H1 (cell line): Measurements from ENCODE around the gene HNRNPK. TPM values are rescaled to one million over a fixed set of nuclear protein-coding genes. Genes with fewer than 3 reads are reported as not detected.

Experiments used
- CTCF ChIA-PET: fragments of 300-600 bp; sonication (Branson Sonifier 250); formaldehyde crosslinking; loops from one replicate; lab custom pipeline; 2021; ENCODE audit not compliant: partially characterized antibody; lab: Charles Lee
- POLR2A ChIA-PET: fragments of 300-600 bp; sonication (Branson Sonifier 250); formaldehyde crosslinking; loops from one replicate; lab custom pipeline; 2021; ENCODE audit warnings: inconsistent platforms; ENCODE audit not compliant: partially characterized antibody; lab: Charles Lee
- DNase-seq, 2 experiments: peaks; one replicate each; pipeline versions ENCODE4 v3.0.0 to v3.0.0-alpha.2; 2010 to 2022; ENCODE audit warnings: low spot score in 2 of 2, low read depth in 1 of 2, mixed read lengths in 1 of 2
- FAIRE-seq: peaks from 2 replicates; lab custom pipeline; 2011; peaks lifted over from hg19 to GRCh38; lab: Jason Lieb, UNC
- H2AFZ ChIP-seq: 2 replicates; pipeline ENCODE4 v1.8.1; 2012; ENCODE audit warnings: low read length, inconsistent platforms
- H2AK5ac ChIP-seq: 2 replicates; pipeline ENCODE4 v1.6.1; 2013; ENCODE audit warnings: low read depth, low read length
- H2BK120ac ChIP-seq: replicated peaks from 2 replicates; pipeline ENCODE3; 2013; ENCODE audit warnings: low read depth, low read length, inconsistent platforms
- H2BK12ac ChIP-seq: 2 replicates; pipeline ENCODE4 v1.6.1; 2013; ENCODE audit warnings: low read depth, low read length
- H2BK15ac ChIP-seq: 2 replicates; pipeline ENCODE4 v1.6.1; 2013; ENCODE audit warnings: low read length
- H2BK20ac ChIP-seq: 2 replicates; pipeline ENCODE4 v1.6.1; 2013; ENCODE audit warnings: low read length
- H2BK5ac ChIP-seq: 2 replicates; pipeline ENCODE4 v1.6.1; 2013; ENCODE audit warnings: low read depth, low read length
- H3K14ac ChIP-seq: 2 replicates; pipeline ENCODE4 v1.6.1; 2013; ENCODE audit warnings: inconsistent platforms; ENCODE audit not compliant: insufficient read length
- H3K18ac ChIP-seq: 2 replicates; pipeline ENCODE4 v1.6.1; 2013; ENCODE audit warnings: low read length; ENCODE audit errors: extremely low read depth
- H3K23ac ChIP-seq: 2 replicates; pipeline ENCODE4 v1.6.1; 2013; ENCODE audit warnings: inconsistent platforms; ENCODE audit not compliant: insufficient read length
- H3K23me2 ChIP-seq: 2 replicates; pipeline ENCODE4 v1.6.1; 2013; ENCODE audit warnings: low read depth, low read length
- H3K27ac ChIP-seq: 2 replicates; pipeline ENCODE4 v1.6.1; 2011; ENCODE audit warnings: low read depth, low read length, inconsistent platforms
- H3K27me3 ChIP-seq, 4 experiments: replicated peaks in 1 of 4; 1 replicate in 1 of 4; 2 replicates in 3 of 4; pipeline versions ENCODE4 v1.6.1 to v1.8.1; 2011 to 2013; ENCODE audit warnings: low read length in 3 of 4, mild to moderate bottlenecking in 3 of 4, inconsistent platforms in 2 of 4, mixed read lengths in 2 of 4, moderate library complexity in 1 of 4; ENCODE audit not compliant: control insufficient read depth in 3 of 4, insufficient read depth in 3 of 4; ENCODE audit errors: extremely low read depth in 1 of 4
- H3K36me3 ChIP-seq, 4 experiments: 2 replicates each; pipeline versions ENCODE4 v1.6.1 to v1.8.1; 2011 to 2013; ENCODE audit warnings: mild to moderate bottlenecking in 4 of 4, low read length in 3 of 4, moderate library complexity in 2 of 4, control low read depth in 1 of 4, inconsistent platforms in 1 of 4; ENCODE audit not compliant: insufficient read depth in 4 of 4, control insufficient read depth in 2 of 4
- H3K4ac ChIP-seq: replicated peaks from 2 replicates; pipeline ENCODE3; 2013; ENCODE audit warnings: low read length, low read depth, mixed read lengths, inconsistent platforms; ENCODE audit not compliant: insufficient read length
- H3K4me1 ChIP-seq, 4 experiments: replicated peaks in 1 of 4; 1 replicate in 1 of 4; 2 replicates in 3 of 4; pipeline versions ENCODE4 v1.6.1 to v1.8.1; 2011 to 2013; ENCODE audit warnings: low read length in 3 of 4, inconsistent platforms in 2 of 4, mixed read lengths in 1 of 4; ENCODE audit not compliant: insufficient read depth in 4 of 4, control insufficient read depth in 3 of 4
- H3K4me2 ChIP-seq, 2 experiments: 2 replicates each; pipeline versions ENCODE4 v1.6.1 to v1.8.1; 2011 to 2013; ENCODE audit warnings: low read depth in 2 of 2, low read length in 2 of 2, control low read depth in 1 of 2, inconsistent platforms in 1 of 2, mild to moderate bottlenecking in 1 of 2; ENCODE audit not compliant: insufficient read depth in 1 of 2
- H3K4me3 ChIP-seq, 4 experiments: fragments of 200-600, 300-600 bp in 1 of 4; sonication (generic), shearing (Covaris generic), sonication (Bioruptor Twin) in 1 of 4; 2 replicates each; pipeline versions ENCODE4 v1.5.1 to v1.8.1; 2011 to 2016; ENCODE audit warnings: low read length in 4 of 4, low read depth in 3 of 4, control low read depth in 2 of 4, inconsistent platforms in 2 of 4, mild to moderate bottlenecking in 2 of 4, mixed read lengths in 1 of 4, moderate library complexity in 1 of 4; ENCODE audit not compliant: insufficient read depth in 2 of 4; ENCODE audit errors: extremely low read depth in 1 of 4
- H3K56ac ChIP-seq: replicated peaks from 2 replicates; pipeline ENCODE3; 2013; ENCODE audit warnings: low read depth, mild to moderate bottlenecking, mixed read lengths, low read length, inconsistent platforms; ENCODE audit not compliant: insufficient read length
- H3K79me1 ChIP-seq: 2 replicates; pipeline ENCODE4 v1.6.1; 2013; ENCODE audit warnings: low read depth, low read length, control low read depth
- H3K79me2 ChIP-seq, 2 experiments: 2 replicates each; pipeline versions ENCODE4 v1.6.1 to v1.8.1; 2012 to 2013; ENCODE audit warnings: low read length in 2 of 2, mild to moderate bottlenecking in 2 of 2, inconsistent platforms in 1 of 2; ENCODE audit not compliant: insufficient read depth in 2 of 2, control insufficient read depth in 1 of 2
- H3K9ac ChIP-seq, 4 experiments: replicated peaks in 1 of 4; 1 replicate in 1 of 4; 2 replicates in 3 of 4; pipeline versions ENCODE4 v1.6.1 to v1.8.1; 2011 to 2013; ENCODE audit warnings: low read depth in 3 of 4, low read length in 3 of 4, control low read depth in 2 of 4, mild to moderate bottlenecking in 2 of 4, moderate library complexity in 2 of 4, inconsistent platforms in 1 of 4; ENCODE audit errors: extremely low read depth in 1 of 4
- H3K9me3 ChIP-seq, 2 experiments: 2 replicates each; pipeline versions ENCODE4 v1.6.1 to v1.8.1; 2012 to 2013; ENCODE audit warnings: mild to moderate bottlenecking in 2 of 2, moderate library complexity in 2 of 2, control low read depth in 1 of 2, inconsistent platforms in 1 of 2, low read depth in 1 of 2, low read length in 1 of 2, mixed read lengths in 1 of 2; ENCODE audit not compliant: insufficient read depth in 2 of 2
- H4K20me1 ChIP-seq, 2 experiments: replicated peaks in 1 of 2; 2 replicates each; pipeline versions ENCODE3 to v1.8.1; 2011 to 2013; ENCODE audit warnings: inconsistent platforms in 2 of 2, low read length in 2 of 2, mild to moderate bottlenecking in 1 of 2; ENCODE audit not compliant: insufficient read depth in 2 of 2, control insufficient read depth in 1 of 2
- H4K5ac ChIP-seq: 2 replicates; pipeline ENCODE4 v1.6.1; 2013; ENCODE audit warnings: low read length, low read depth, mixed read lengths, inconsistent platforms; ENCODE audit not compliant: insufficient read length
- H4K8ac ChIP-seq: 2 replicates; pipeline ENCODE4 v1.8.0; 2013; ENCODE audit warnings: mild to moderate bottlenecking, moderate library complexity, low read length, inconsistent platforms; ENCODE audit not compliant: insufficient read depth; ENCODE audit errors: extremely low read depth
- H4K91ac ChIP-seq: replicated peaks from 2 replicates; pipeline ENCODE3; 2013; ENCODE audit warnings: low read length, mixed read lengths, inconsistent platforms; ENCODE audit not compliant: insufficient read length
- BACH1 ChIP-seq: IDR thresholded peaks from 2 replicates; pipeline ENCODE4 v1.6.1; 2012; ENCODE audit warnings: low read length, improper control_type of control experiment
- CEBPB ChIP-seq: IDR thresholded peaks from 2 replicates; pipeline ENCODE4 v1.6.1; 2012; ENCODE audit warnings: low read depth, low read length
- EGR1 ChIP-seq: IDR thresholded peaks from 2 replicates; pipeline ENCODE4 v1.6.1; 2011; ENCODE audit warnings: low read depth, low read length, borderline replicate concordance
- MAFK ChIP-seq: IDR thresholded peaks from 2 replicates; pipeline ENCODE4 v1.6.1; 2012; ENCODE audit warnings: low read depth, mild to moderate bottlenecking, improper control_type of control experiment, low read length
- SIN3A ChIP-seq, 2 experiments: IDR thresholded peaks in 1 of 2; conservative IDR thresholded peaks in 1 of 2; 2 replicates each; pipeline ENCODE4 v1.6.1; 2011 to 2012; ENCODE audit warnings: low read length in 2 of 2, improper control_type of control experiment in 1 of 2, low read depth in 1 of 2, mild to moderate bottlenecking in 1 of 2
- TBP ChIP-seq: IDR thresholded peaks from 2 replicates; pipeline ENCODE4 v1.6.1; 2011; ENCODE audit warnings: low read depth, low read length, improper control_type of control experiment
- YY1 ChIP-seq: IDR thresholded peaks from 2 replicates; pipeline ENCODE4 v1.6.1; 2011; ENCODE audit warnings: low read depth, mild to moderate bottlenecking, low read length
- WGBS, 2 experiments: shearing (Covaris generic) in 1 of 2; methylation state at CpG; one replicate each; pipeline versions ENCODE4 v1.1.6 to v1.1.7; 2013 to 2015; ENCODE audit warnings: low lambda C conversion rate in 2 of 2, mixed read lengths in 2 of 2, inconsistent platforms in 1 of 2, low coverage in 1 of 2, missing lambda C conversion rate in 1 of 2; ENCODE audit not compliant: insufficient replicate concordance in 2 of 2, insufficient coverage in 1 of 2, insufficient read length in 1 of 2; ENCODE audit errors: extremely low coverage in 1 of 2, missing lambda C conversion rate in 1 of 2; 5-methylcytosine and 5-hydroxymethylcytosine counted together
- polyA plus RNA-seq, 7 experiments: library from polyadenylated mRNA; depleted of rRNA in 3 of 7; stranded (reverse) in 5 of 7; unstranded in 2 of 7; fragments of >200 nt in 5 of 7; fragments of 200-250 nt in 2 of 7; gene quantifications; 1 replicate in 5 of 7; 2 replicates in 1 of 7; 4 replicates in 1 of 7; pipeline versions ENCODE4 v1.2.1 to v1.2.3, GENCODE V29; 2011 to 2013; ENCODE audit warnings: missing spikeins in 2 of 7, mixed read lengths in 2 of 7
- total RNA-seq: library from RNA; stranded (reverse); fragmentation: NEBNext Ultra II Directional; extraction: Animal tissue kit (Norgen Biotek cat#: 25700); gene quantifications from 2 replicates; pipeline ENCODE4 v1.2.1, GENCODE V29; 2021
- TF ChIP-seq, protein P1 (sequence below): IDR thresholded peaks from 2 replicates; pipeline ENCODE4 v1.6.1; 2012; ENCODE audit warnings: inconsistent platforms

Gene HNRNPK
- total and polyA plus RNA-seq, 2 of the 8 experiments (the other 6 are each of a cell fraction or from before 2014, with no cell fraction given), result 414 to 887 TPM

DNA sequence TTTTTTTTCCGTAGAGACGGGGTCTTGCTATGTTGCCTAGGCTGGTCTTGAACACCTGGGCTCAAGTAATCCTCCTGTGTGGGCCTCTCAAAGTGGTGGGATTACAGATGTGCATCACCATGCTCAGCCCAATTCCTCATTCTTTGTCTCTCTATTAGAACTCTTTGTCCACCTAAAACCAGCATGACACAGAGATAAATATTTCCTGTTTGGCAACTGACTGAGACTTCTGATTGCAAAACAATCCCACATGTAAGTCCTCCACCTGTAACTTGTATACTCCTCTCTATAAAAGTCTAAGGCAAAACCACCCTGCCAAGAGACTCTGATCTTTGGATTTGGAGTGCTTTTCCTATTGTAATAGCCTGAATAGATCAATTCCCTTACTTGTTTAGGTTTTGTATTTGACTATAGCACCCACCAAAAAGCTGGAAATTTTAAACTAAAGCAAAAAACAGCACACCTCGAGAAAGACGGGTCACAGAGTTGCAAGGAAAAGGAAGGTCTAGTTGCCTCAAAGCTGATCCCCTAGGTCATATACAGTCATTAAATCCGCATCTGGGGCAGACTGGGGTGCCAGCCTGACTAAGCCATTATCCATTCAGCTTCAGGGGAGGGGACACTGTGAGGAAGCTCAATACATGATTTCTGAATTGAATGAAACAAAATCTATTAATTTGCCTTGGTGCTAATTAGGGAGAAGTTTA is 45.3 kb downstream of the HNRNPK start:
- H3K4me2 ChIP-seq, result peak overlapping the region in 1 of 2 experiments; percentile 3; a peak in 1 of 4 replicates
- no peak for TF ChIP-seq MAFK
- no peak for TF ChIP-seq SIN3A (conservative IDR thresholded peaks at IDR 0.05 in 1 of 2, IDR thresholded peaks at IDR 0.05 in 1 of 2; ENCODE audit: low read depth in 1 of 2, low read length in 2 of 2)
- no peak for TF ChIP-seq EGR1
- TF ChIP-seq TBP, result no peak
- TF ChIP-seq BACH1, result no peak
- TF ChIP-seq CEBPB, result no peak
- no peak for TF ChIP-seq YY1
- TF ChIP-seq, protein P1, sequence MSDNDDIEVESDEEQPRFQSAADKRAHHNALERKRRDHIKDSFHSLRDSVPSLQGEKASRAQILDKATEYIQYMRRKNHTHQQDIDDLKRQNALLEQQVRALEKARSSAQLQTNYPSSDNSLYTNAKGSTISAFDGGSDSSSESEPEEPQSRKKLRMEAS, result no peak

More for the DNA sequence above, 45.3 kb downstream of the HNRNPK start:
- Histone ChIP-seq H3K9ac (no peak overlapping the region), H3K23ac (no peak overlapping the region), H2BK5ac (no peak overlapping the region), H3K18ac (no peak overlapping the region), H3K79me1 (no peaks in the 10 kb centered on the region), H3K4me1 (peaks cover 0 to 6% (median 2%) of the 10 kb centered on the region in 4 experiments; a peak in 4 of 7 replicates), H3K27me3 (no peaks in the 10 kb centered on the region), H3K23me2 (no peaks in the 10 kb centered on the region), H3K9me3 (no peaks in the 10 kb centered on the region), H3K14ac (no peak overlapping the region), H2BK15ac (no peak overlapping the region), H3K4ac (no peak overlapping the region), H2BK120ac (no peak overlapping the region), H3K4me3 (no peak overlapping the region), H3K36me3 (no peaks in the 10 kb centered on the region), H4K91ac (no peak overlapping the region), H4K5ac (no peak overlapping the region), H4K8ac (no peak overlapping the region), H4K20me1 (no peaks in the 10 kb centered on the region), H2AK5ac (no peak overlapping the region), H2AFZ (peak overlapping the region; percentile 77; the same call in 1 of the 2 replicates), H2BK12ac (no peak overlapping the region), H3K56ac (no peak overlapping the region), H3K27ac (no peak overlapping the region), H3K79me2 (no peaks in the 10 kb centered on the region), H2BK20ac (no peak overlapping the region)
- 93% methylated on average over 4 of the region's 5 CpGs; no CpG with 5 or more reads in 1 of the 2 experiments for WGBS, 2 experiments
- ChIA-PET POLR2A (interaction anchor here (1.2 kb wide), 2 partner anchors 14 to 45 kb away, joined by 4 to 5 read pairs; partner anchors contain the start of genes HNRNPK and KIF27), CTCF (interaction anchor here (1.0 to 2.9 kb wide), 4 partner anchors 10 to 360 kb away, joined by 3 to 9 read pairs (median 4); partner anchors contain the start of gene KIF27)
- FAIRE-seq, result no peak
- DNase-seq, result no peak
